ENCODE results near the gene FHOD3. TPM values are rescaled to one million over a fixed set of nuclear protein-coding genes. Genes with fewer than 3 reads are reported as not detected.

FHOD3 gene
- total and polyA plus RNA-seq, 2 of the 13 experiments (the other 11 are each of a cell fraction or from before 2014, with no cell fraction given), result 0.07 TPM; not detected in 1

DNA sequence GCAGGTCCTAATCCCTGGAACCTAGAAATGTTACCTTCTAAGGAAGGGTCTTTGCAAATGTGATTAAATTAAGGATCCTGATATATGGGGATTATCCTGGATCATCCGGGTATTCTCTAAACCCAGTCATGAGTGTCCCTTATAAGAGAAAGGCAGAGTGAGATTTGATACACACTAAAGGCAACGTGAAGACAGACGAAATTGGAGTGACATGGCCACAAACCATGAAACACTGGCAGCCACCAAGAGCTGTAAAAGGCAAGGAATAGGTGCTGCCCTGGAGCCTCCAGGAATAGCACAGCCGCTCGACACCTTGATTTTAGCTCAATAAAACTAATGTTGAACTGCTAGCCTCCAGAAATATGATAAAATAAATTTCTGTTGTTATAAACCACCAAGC lies 486.3 kb downstream of the FHOD3 start:
- Histone ChIP-seq H3K27me3 (ENCODE audit: control insufficient read depth in 1 of 2, insufficient read depth in 2 of 2, low read length in 2 of 2) (no peaks in the 10 kb centered on the region), H3K4me1 (ENCODE audit: insufficient read depth, low read length) (peaks cover 9% of the 10 kb centered on the region), H3K79me2 (ENCODE audit: insufficient read depth, low read length) (no peaks in the 10 kb centered on the region), H3K27ac (ENCODE audit: extremely low read length, insufficient read depth, low read length) (no peak overlapping the region), H3K9ac (ENCODE audit: insufficient read depth, low read depth, low read length) (no peak overlapping the region), H3K9me3 (ENCODE audit: low read length) (no peaks in the 10 kb centered on the region), H2AFZ (ENCODE audit: low read length) (no peak overlapping the region), H3K36me3 (replicated peaks in 1 of 2; ENCODE audit: control insufficient read depth in 1 of 2, insufficient read depth in 2 of 2, low read length in 2 of 2) (no peaks in the 10 kb centered on the region; a peak in 1 of 5 replicates), H4K20me1 (ENCODE audit: insufficient read depth, low read length) (no peaks in the 10 kb centered on the region), H3K4me2 (ENCODE audit: low read depth, low read length) (no peak overlapping the region), H3K4me3 (replicated peaks in 1 of 3; ENCODE audit: insufficient read depth in 1 of 3, low read depth in 2 of 3, low read length in 3 of 3) (no peak overlapping the region)
- no TSS peak for BruUV-seq (replicated peaks)
- no peak for TF ChIP-seq ZFX (CRISPR knock-in tag; IDR thresholded peaks at IDR 0.05; ENCODE audit: low read depth)
- TF ChIP-seq, protein P1, sequence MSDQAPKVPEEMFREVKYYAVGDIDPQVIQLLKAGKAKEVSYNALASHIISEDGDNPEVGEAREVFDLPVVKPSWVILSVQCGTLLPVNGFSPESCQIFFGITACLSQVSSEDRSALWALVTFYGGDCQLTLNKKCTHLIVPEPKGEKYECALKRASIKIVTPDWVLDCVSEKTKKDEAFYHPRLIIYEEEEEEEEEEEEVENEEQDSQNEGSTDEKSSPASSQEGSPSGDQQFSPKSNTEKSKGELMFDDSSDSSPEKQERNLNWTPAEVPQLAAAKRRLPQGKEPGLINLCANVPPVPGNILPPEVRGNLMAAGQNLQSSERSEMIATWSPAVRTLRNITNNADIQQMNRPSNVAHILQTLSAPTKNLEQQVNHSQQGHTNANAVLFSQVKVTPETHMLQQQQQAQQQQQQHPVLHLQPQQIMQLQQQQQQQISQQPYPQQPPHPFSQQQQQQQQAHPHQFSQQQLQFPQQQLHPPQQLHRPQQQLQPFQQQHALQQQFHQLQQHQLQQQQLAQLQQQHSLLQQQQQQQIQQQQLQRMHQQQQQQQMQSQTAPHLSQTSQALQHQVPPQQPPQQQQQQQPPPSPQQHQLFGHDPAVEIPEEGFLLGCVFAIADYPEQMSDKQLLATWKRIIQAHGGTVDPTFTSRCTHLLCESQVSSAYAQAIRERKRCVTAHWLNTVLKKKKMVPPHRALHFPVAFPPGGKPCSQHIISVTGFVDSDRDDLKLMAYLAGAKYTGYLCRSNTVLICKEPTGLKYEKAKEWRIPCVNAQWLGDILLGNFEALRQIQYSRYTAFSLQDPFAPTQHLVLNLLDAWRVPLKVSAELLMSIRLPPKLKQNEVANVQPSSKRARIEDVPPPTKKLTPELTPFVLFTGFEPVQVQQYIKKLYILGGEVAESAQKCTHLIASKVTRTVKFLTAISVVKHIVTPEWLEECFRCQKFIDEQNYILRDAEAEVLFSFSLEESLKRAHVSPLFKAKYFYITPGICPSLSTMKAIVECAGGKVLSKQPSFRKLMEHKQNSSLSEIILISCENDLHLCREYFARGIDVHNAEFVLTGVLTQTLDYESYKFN (CRISPR knock-in tag; conservative IDR thresholded peaks at IDR 0.05), result no peak
- TF ChIP-seq ZNF777 (CRISPR knock-in tag; IDR thresholded peaks at IDR 0.05), result no peak
- TF ChIP-seq, protein P2, sequence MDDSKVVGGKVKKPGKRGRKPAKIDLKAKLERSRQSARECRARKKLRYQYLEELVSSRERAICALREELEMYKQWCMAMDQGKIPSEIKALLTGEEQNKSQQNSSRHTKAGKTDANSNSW (CRISPR knock-in tag; IDR thresholded peaks at IDR 0.05; ENCODE audit: borderline replicate concordance), result no peak
- TF ChIP-seq BRD4 (CRISPR knock-in tag; IDR thresholded peaks at IDR 0.05), result no peak
- no peak for TF ChIP-seq ZNF577 (CRISPR knock-in tag; IDR thresholded peaks at IDR 0.05; ENCODE audit: borderline replicate concordance, low read depth)
- no peak for TF ChIP-seq ZNF260 (CRISPR knock-in tag; IDR thresholded peaks at IDR 0.05; ENCODE audit: borderline replicate concordance, low read depth)
- ChIA-PET CTCF (ENCODE audit: low intra/inter-chr PET ratio, low total read pairs) (no interaction called here), POLR2A (no interaction called here)
- no peak for FAIRE-seq
- intact Hi-C loops (cut with micrococcal nuclease; ENCODE audit: unreplicated experiment), result no loop called here
- no peak for DNase-seq (ENCODE audit: low spot score)
- in situ Hi-C loops (cut with HindIII; ENCODE audit: extremely low pct_ligation_motif_present, low pct_unique_long_range_greater_than_20kb), result no loop called here
- 91% methylated on average over 5 of the region's 5 CpGs for WGBS (ENCODE audit: low lambda C conversion rate)
- ATAC-seq, result no peak

All from HepG2 (cell line).